ENCODE results near the gene GPX5.

DNA sequence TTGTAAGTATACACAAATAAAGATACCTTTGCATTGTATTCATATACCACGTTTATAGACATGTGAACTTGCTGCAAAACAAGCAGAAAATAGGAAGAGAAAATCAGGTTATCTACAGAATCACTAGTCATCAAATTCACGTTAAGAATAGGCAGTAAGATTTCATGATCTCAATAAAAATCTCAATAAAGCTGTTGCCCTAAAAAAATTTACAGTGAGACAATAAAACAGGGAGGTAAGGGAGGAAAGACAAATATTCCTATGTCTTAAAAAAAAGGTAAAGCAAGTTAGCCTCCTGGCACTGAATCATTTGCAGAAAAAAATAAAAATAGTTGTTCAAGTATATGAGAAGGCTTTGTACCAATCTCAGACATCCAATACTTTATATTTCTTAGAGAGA is 44.1 kb downstream of the GPX5 start:
- TF ChIP-seq POLR2AphosphoS5 (IDR thresholded peaks at IDR 0.05; ENCODE audit: low read depth, low read length) = no peak
- TF ChIP-seq, protein P1, sequence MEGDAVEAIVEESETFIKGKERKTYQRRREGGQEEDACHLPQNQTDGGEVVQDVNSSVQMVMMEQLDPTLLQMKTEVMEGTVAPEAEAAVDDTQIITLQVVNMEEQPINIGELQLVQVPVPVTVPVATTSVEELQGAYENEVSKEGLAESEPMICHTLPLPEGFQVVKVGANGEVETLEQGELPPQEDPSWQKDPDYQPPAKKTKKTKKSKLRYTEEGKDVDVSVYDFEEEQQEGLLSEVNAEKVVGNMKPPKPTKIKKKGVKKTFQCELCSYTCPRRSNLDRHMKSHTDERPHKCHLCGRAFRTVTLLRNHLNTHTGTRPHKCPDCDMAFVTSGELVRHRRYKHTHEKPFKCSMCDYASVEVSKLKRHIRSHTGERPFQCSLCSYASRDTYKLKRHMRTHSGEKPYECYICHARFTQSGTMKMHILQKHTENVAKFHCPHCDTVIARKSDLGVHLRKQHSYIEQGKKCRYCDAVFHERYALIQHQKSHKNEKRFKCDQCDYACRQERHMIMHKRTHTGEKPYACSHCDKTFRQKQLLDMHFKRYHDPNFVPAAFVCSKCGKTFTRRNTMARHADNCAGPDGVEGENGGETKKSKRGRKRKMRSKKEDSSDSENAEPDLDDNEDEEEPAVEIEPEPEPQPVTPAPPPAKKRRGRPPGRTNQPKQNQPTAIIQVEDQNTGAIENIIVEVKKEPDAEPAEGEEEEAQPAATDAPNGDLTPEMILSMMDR (IDR thresholded peaks at IDR 0.05) = no peak
- no peak for TF ChIP-seq TCF7L2 (IDR thresholded peaks at IDR 0.05; ENCODE audit: low read depth, low read length)
